ENCODE data around the gene ELP4.

The ELP4 gene

GRCh38 chr11:31824879-31825837 is 315.6 kb downstream of the ELP4 start:
- no peak for DNase-seq (ENCODE audit: low read depth)

DNA sequence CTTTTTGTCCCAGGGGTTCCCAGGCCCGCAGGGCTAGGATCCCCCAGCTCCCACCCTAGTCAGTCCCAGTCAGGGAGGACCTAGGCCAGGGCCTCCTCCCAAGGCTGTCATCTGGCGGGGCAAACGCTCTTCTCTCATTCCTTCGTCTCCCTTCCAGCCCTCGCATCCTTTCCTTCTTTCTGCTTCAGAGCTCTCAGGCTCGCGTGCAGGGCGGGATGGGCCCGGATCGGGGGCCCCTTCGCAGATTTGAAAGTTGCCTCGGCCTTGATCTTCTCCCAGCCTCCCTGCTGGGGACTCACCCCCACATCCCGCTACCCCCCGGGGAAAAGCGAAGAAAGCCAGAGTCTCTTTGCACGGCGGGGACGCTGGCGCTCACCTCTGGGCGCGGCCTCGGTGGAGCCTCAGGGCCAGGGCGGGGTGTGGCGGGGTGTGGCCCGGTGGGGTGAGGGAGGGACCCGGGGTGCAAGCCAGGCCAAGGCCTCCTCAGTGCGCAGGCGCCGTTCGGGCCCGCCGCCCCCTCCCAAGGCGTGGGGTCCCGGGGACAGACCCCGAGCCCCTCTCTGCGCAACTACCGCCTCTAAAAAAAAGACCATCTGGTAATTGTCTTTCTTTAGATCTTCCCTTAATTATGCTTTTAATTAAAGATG is 316.4 kb downstream of the ELP4 start:
- no peak for DNase-seq (ENCODE audit: low read depth)

- no peak for DNase-seq (ENCODE audit: low read depth)
These were observed 317.2 kb downstream of the ELP4 start for GRCh38 chr11:31826536-31827438.

DNA sequence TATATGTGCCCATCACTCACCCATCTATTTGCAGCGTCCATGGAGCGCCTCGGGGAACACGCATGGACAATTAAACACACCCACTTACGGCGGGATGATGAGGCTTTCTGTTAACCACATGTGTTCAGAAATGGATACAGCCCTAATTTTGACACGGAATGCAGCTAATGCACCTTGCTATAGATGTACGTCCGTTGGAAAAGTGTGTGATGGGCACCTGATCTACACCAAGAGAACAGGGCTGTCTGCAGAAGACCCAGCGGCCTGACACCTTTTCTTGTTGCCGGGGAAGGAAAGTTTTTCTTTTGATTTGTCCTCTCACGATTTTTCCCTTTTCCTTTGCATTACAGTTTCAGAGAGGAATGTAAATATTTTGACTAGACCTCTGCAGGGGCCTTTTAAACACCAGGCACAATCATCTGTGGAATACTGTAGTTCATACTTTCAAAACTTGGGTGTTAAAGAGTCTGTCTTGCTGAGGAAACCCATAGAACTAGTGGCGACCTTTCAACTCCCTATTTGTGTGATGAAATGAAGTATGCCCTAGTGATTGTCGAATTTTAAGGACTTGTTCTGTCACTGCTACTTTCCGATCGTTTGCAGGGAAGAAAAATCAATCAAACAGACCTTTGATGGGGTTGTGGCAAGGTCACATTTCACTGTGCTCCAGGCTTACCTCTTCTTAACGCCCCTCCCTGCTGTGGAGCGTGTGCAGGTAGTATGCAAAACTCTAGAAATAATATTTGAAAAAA is 318.1 kb downstream of the ELP4 start:
- no peak for DNase-seq (ENCODE audit: low read depth)

DNA sequence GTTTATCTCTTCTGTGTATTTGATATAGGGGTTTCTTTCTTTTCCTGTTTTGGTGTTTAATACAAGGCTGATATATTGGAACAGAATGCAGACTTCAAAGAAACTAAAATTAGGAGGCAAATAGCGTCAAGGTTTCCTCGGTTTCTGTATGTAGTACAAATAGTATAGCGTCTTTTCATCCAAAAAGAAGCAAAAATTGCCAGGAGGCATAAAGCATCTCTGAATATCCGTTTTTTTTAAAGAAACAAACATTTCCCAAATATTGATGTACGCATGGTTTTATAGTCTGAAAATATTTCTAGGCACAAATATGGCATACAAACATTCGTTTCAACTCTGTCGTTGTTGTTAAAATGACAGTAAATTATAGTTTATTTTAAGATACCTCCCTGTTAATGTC is 318.6 kb downstream of the ELP4 start:
- no peak for DNase-seq (ENCODE audit: low read depth)

GRCh38 chr11:31830406-31830805 is 320.8 kb downstream of the ELP4 start:
- no peak for DNase-seq (ENCODE audit: low read depth)

GRCh38 chr11:31834237-31834636 is 324.7 kb downstream of the ELP4 start:
- DNase-seq (ENCODE audit: low read depth), result no peak
